ENCODE data around the gene ZNF724. TPM values are rescaled to one million over a fixed set of nuclear protein-coding genes. Genes with fewer than 3 reads are reported as not detected.
"Not testable (repeated sequence)": the region's sequence is repeated elsewhere in the genome, so short reads cannot be mapped to it uniquely, and the experiment has no call there.

Gene ZNF724
- total RNA-seq, 6 experiments from 2014 or later, result 0.37 to 3.2 (median 0.65) TPM

GRCh38 chr19:23285948-23286347, 35.8 kb upstream of the ZNF724 start:
- DNase-seq, result no peak
- TF ChIP-seq CTCF (IDR thresholded peaks at IDR 0.05) (no peak), POLR2A (IDR thresholded peaks at IDR 0.05) (no peak)
- Histone ChIP-seq H3K4me3 (no peak overlapping the region), H3K27me3 (no peaks in the 10 kb centered on the region), H3K9me3 (no peaks in the 10 kb centered on the region), H3K4me1 (no peaks in the 10 kb centered on the region), H3K36me3 (no peaks in the 10 kb centered on the region), H3K27ac (no peak overlapping the region)
- 67% methylated on average over 1 of the region's 1 CpG for whole genome bisulfite sequencing (ENCODE audit: insufficient coverage, low coverage, low lambda C conversion rate, missing lambda C conversion rate)
- intact Hi-C loops (cut with DNase I), result no loop called here
- ATAC-seq, result no peak

GRCh38 chr19:23285326-23285725, 35.1 kb upstream of the ZNF724 start:
- H3K36me3 ChIP-seq; intact Hi-C loops (cut with DNase I); H3K9me3 ChIP-seq; H3K27me3 ChIP-seq; H3K4me1 ChIP-seq; H3K4me3 ChIP-seq; ATAC-seq; DNase-seq; H3K27ac ChIP-seq: not testable (repeated sequence)
- WGBS (ENCODE audit: insufficient coverage, low coverage, low lambda C conversion rate, missing lambda C conversion rate), result 64% methylated on average over 1 of the region's 2 CpGs

- WGBS (ENCODE audit: insufficient coverage, low coverage, low lambda C conversion rate, missing lambda C conversion rate), result 3% methylated on average over 3 of the region's 6 CpGs
These were observed 33.7 kb upstream of the ZNF724 start for GRCh38 chr19:23283925-23284324.

GRCh38 chr19:23281663-23282276, 31.6 kb upstream of the ZNF724 start:
- peak in 2 of 4 donors; percentile 61 to 67 for ATAC-seq

More at GRCh38 chr19:23283925-23284324, 33.7 kb upstream of the ZNF724 start:
- Histone ChIP-seq H3K27ac (no peak overlapping the region), H3K9me3 (no peaks in the 10 kb centered on the region), H3K36me3 (no peaks in the 10 kb centered on the region), H3K4me1 (no peaks in the 10 kb centered on the region), H3K4me3 (no peak overlapping the region), H3K27me3 (no peaks in the 10 kb centered on the region)
- ATAC-seq (peak; percentile 66 to 81 (median 76)), DNase-seq (peak in 1 of 3 donors; percentile 31)
- TF ChIP-seq CTCF (IDR thresholded peaks at IDR 0.05), result peak; percentile 37 to 45 (median 44)
- TF ChIP-seq POLR2A (IDR thresholded peaks at IDR 0.05), result no peak
- intact Hi-C loops (cut with DNase I), result no loop called here

GRCh38 chr19:23278118-23278517, 27.9 kb upstream of the ZNF724 start:
- H3K4me1 ChIP-seq; intact Hi-C loops (cut with DNase I); DNase-seq; ATAC-seq; H3K36me3 ChIP-seq; H3K4me3 ChIP-seq; H3K27me3 ChIP-seq; H3K27ac ChIP-seq; H3K9me3 ChIP-seq: not testable (repeated sequence)
- 18% methylated on average over 1 of the region's 3 CpGs for WGBS (ENCODE audit: insufficient coverage, low coverage, low lambda C conversion rate, missing lambda C conversion rate)

More at GRCh38 chr19:23281663-23282276, 31.6 kb upstream of the ZNF724 start:
- WGBS (ENCODE audit: insufficient coverage, low coverage, low lambda C conversion rate, missing lambda C conversion rate), result 51% methylated on average over 4 of the region's 4 CpGs
- Histone ChIP-seq H3K27ac (no peak overlapping the region), H3K36me3 (no peaks in the 10 kb centered on the region), H3K27me3 (no peaks in the 10 kb centered on the region), H3K4me1 (no peaks in the 10 kb centered on the region), H3K4me3 (no peak overlapping the region), H3K9me3 (no peaks in the 10 kb centered on the region)
- intact Hi-C loops (cut with DNase I), result no loop called here
- TF ChIP-seq CTCF (IDR thresholded peaks at IDR 0.05) (no peak), POLR2A (IDR thresholded peaks at IDR 0.05) (no peak)
- no peak for DNase-seq
